ENCODE measurements around the gene PTPRF.
A peak's percentile ranks its signal among the peaks of the same experiment; 100 is the strongest.

PTPRF gene

GRCh38 chr1:43522431-43522775 is 8.3 kb upstream of the PTPRF start:
- no peak for TF ChIP-seq CTCF (IDR thresholded peaks at IDR 0.05; ENCODE audit: low read depth, low read length, missing control alignments)
- H3K4me3 ChIP-seq (ENCODE audit: low read depth, low read length): no peak overlapping the region
- DNase-seq (ENCODE audit: low read depth): no peak

DNA sequence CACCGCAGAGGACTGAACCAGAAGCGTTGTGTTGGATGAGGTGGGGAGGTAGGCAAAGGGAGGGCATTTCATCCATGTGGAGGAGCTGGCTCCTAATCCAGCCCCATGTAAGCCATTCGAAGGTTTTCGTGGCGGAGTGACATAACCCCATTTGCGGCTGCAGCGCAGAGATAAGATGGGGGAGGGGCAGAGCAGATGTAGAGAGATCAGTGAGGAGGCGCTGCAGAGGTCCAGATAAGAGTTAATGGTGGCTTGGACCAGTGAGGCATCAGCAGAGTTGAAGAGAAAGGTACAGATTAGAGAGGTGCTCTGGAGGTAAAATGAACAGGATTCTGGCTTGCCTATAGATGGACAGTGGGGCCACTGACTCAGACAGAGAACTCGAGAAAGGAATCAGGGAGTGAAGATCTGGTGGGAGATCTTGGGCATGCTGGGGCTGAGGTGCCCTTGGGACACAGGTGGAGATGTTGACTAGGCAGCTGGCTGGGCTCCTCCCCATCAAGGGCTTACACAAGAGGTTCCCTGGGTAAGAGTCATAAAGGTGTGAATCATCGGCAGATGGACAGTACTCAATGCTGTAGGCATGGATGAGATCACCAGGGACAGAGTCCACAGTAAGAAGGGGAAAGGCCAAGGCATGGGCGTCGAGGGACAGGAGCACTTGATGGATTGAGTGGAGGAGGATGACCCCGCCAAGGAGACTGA is 7.8 kb upstream of the PTPRF start:
- no peak overlapping the region for H3K4me3 ChIP-seq (ENCODE audit: low read depth, low read length)
- DNase-seq (ENCODE audit: low read depth): no peak
- TF ChIP-seq CTCF (IDR thresholded peaks at IDR 0.05; ENCODE audit: low read depth, low read length, missing control alignments): no peak

- no peak overlapping the region for H3K4me3 ChIP-seq (ENCODE audit: low read depth, low read length)
- TF ChIP-seq CTCF (IDR thresholded peaks at IDR 0.05; ENCODE audit: low read depth, low read length, missing control alignments): no peak
- DNase-seq (ENCODE audit: low read depth): no peak
Observed at GRCh38 chr1:43524804-43525203, 5.9 kb upstream of the PTPRF start.

GRCh38 chr1:43526002-43526401 is 4.7 kb upstream of the PTPRF start:
- no peak for DNase-seq (ENCODE audit: low read depth)
- H3K4me3 ChIP-seq (ENCODE audit: low read depth, low read length): no peak overlapping the region
- TF ChIP-seq CTCF (IDR thresholded peaks at IDR 0.05; ENCODE audit: low read depth, low read length, missing control alignments): no peak

GRCh38 chr1:43527111-43527878 is 3.4 kb upstream of the PTPRF start:
- H3K4me3 ChIP-seq (ENCODE audit: low read depth, low read length): no peak overlapping the region
- no peak for DNase-seq (ENCODE audit: low read depth)
- TF ChIP-seq CTCF (IDR thresholded peaks at IDR 0.05; ENCODE audit: low read depth, low read length, missing control alignments): no peak

DNA sequence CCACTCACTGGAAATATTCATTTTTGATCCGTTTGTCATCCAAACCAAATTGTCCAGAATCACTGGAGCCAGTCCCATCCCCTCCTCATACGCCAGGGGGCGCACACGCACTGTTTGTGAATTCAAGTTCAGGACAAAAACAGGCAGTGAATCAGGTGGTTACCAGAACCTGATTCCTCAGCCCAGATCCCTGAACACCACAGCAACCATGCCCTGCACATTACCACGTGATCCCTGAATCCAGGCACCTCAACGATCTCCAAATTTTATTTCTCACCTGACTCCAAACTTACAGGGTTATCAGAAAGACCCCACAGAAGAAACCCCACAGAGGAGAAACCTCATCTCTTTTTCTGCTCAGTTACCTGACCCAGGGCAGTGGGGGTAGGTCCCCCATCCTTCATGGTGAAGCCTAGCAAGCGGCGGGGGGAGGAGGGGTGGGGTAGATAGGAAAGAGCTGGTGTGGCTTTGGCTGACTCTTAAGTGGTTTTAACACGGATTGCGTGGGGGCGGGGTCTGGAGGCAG is 1.4 kb upstream of the PTPRF start:
- peak; percentile 48 for DNase-seq (ENCODE audit: low read depth)
- TF ChIP-seq CTCF (IDR thresholded peaks at IDR 0.05; ENCODE audit: low read depth, low read length, missing control alignments): peak; percentile 90
- H3K4me3 ChIP-seq (ENCODE audit: low read depth, low read length): no peak overlapping the region
